CD4-positive, alpha-beta T cell treated with Interleukin-4 for 4 hours (primary cell): ENCODE data around the gene PLEK.
"Not testable (repeated sequence)": the region's sequence is repeated elsewhere in the genome, so short reads cannot be mapped to it uniquely, and the experiment has no call there.

ENCODE experiments used
- DNase-seq: peaks from one replicate; pipeline ENCODE4 v3.0.0-alpha.2; 2020

The PLEK gene

GRCh38 chr2:68356599-68357239 lies 8.4 kb upstream of the PLEK start:
- no peak for DNase-seq

- peak; percentile 35 for DNase-seq
Measured at GRCh38 chr2:68357605-68358337, 7.3 kb upstream of the PLEK start.

GRCh38 chr2:68359889-68360288 lies 5.2 kb upstream of the PLEK start:
- no peak for DNase-seq

- peak; percentile 83 for DNase-seq
Measured at GRCh38 chr2:68362069-68362468, 3.0 kb upstream of the PLEK start.

GRCh38 chr2:68362749-68363148 lies 2.3 kb upstream of the PLEK start:
- no peak for DNase-seq

GRCh38 chr2:68363721-68364120 lies 1.4 kb upstream of the PLEK start:
- no peak for DNase-seq

GRCh38 chr2:68366083-68366560 lies 1.0 kb downstream of the PLEK start:
- peak; percentile 39 for DNase-seq

GRCh38 chr2:68367953-68368653 lies 3.0 kb downstream of the PLEK start:
- DNase-seq, result no peak

- no peak for DNase-seq
Measured at GRCh38 chr2:68368654-68369336, 3.7 kb downstream of the PLEK start.

GRCh38 chr2:68369337-68369734 lies 4.3 kb downstream of the PLEK start:
- DNase-seq, result no peak

- no peak for DNase-seq
Measured at GRCh38 chr2:68371138-68371537, 6.1 kb downstream of the PLEK start.

- peak; percentile 50 for DNase-seq
Measured at GRCh38 chr2:68371581-68371980, 6.5 kb downstream of the PLEK start.

GRCh38 chr2:68372485-68372884 lies 7.4 kb downstream of the PLEK start:
- DNase-seq, result no peak

GRCh38 chr2:68374184-68374583 lies 9.1 kb downstream of the PLEK start:
- no peak for DNase-seq

- DNase-seq, result no peak
Measured at GRCh38 chr2:68375582-68375981, 10.5 kb downstream of the PLEK start.

- no peak for DNase-seq
Measured at GRCh38 chr2:68377137-68377780, 12.2 kb downstream of the PLEK start.

- DNase-seq, result not testable (repeated sequence)
Measured at GRCh38 chr2:68378779-68379178, 13.7 kb downstream of the PLEK start.

GRCh38 chr2:68379184-68379708 lies 14.2 kb downstream of the PLEK start:
- DNase-seq, result peak; percentile 72

GRCh38 chr2:68383778-68384177 lies 18.7 kb downstream of the PLEK start:
- DNase-seq, result no peak

GRCh38 chr2:68384485-68385107 lies 19.5 kb downstream of the PLEK start:
- DNase-seq, result no peak

- DNase-seq, result peak; percentile 72
Measured at GRCh38 chr2:68385220-68385906, 20.3 kb downstream of the PLEK start.
